GM12875 (cell line): Measurements from ENCODE around the gene CEP20.

Experiments used
- H3K4me3 ChIP-seq: one replicate; pipeline ENCODE4 v1.5.1; 2011; ENCODE audit warnings: low read depth, low read length, control low read depth
- CTCF ChIP-seq: IDR thresholded peaks from 2 replicates; pipeline ENCODE4 v1.5.1; 2011; ENCODE audit warnings: low read depth, mild to moderate bottlenecking, control low read depth, inconsistent platforms, low read length, moderate library complexity, borderline replicate concordance; ENCODE audit not compliant: insufficient read depth

The CEP20 gene

GRCh38 chr16:15861996-15862395, 26.4 kb downstream of the CEP20 start:
- TF ChIP-seq CTCF, result no peak
- no peak overlapping the region for H3K4me3 ChIP-seq

- TF ChIP-seq CTCF, result no peak
- H3K4me3 ChIP-seq, result no peak overlapping the region
These were observed 29.3 kb downstream of the CEP20 start for GRCh38 chr16:15858921-15859668.

- H3K4me3 ChIP-seq, result no peak overlapping the region
- no peak for TF ChIP-seq CTCF
These were observed 30.5 kb downstream of the CEP20 start for GRCh38 chr16:15857724-15858560.

- H3K4me3 ChIP-seq, result no peak within 1 kb of the TSS
- TF ChIP-seq CTCF, result 0 out of 2 replicates have a peak, but pooled peaks have one; percentile 9
These were observed 31.3 kb downstream of the CEP20 start, which contains the start of gene MYH11 for GRCh38 chr16:15856901-15857698. Gene MYH11, minus strand, starts transcription at chr16:15857028. Its CDS starts 18,776 bp downstream, at chr16:15838252.

GRCh38 chr16:15856182-15856581, 32.2 kb downstream of the CEP20 start:
- no peak overlapping the region for H3K4me3 ChIP-seq
- no peak for TF ChIP-seq CTCF

GRCh38 chr16:15855704-15856003, 32.7 kb downstream of the CEP20 start:
- H3K4me3 ChIP-seq, result no peak overlapping the region

More at GRCh38 chr16:15855704-15856003, 32.7 kb downstream of the CEP20 start:
- TF ChIP-seq CTCF, result no peak
